Memory B cell (primary cell): ENCODE data around the gene EVX2.
A peak's percentile ranks its signal among the peaks of the same experiment; 100 is the strongest.

Source experiments
- ATAC-seq: fragments of 150-1000 bp; cut with Tn5 transposase; 2 replicates; pipeline ENCODE4 v1.10.0; 2021; ENCODE audit warnings: low read depth, mild to moderate bottlenecking, moderate library complexity
- DNase-seq, 2 donors: peaks; one replicate each; pipeline ENCODE4 v3.0.0; 2022; ENCODE audit warnings: low spot score in 2 of 2
- H3K27ac Mint-ChIP-seq: one replicate; pipeline ENCODE4 v1.8.0; 2022; ENCODE audit warnings: mild to moderate bottlenecking, moderate library complexity, mixed read lengths
- H3K27me3 Mint-ChIP-seq: one replicate; pipeline ENCODE4 v1.8.0; 2022; ENCODE audit warnings: mixed read lengths
- H3K36me3 Mint-ChIP-seq: one replicate; pipeline ENCODE4 v1.8.0; 2022; ENCODE audit warnings: mild to moderate bottlenecking, mixed read lengths
- H3K4me1 Mint-ChIP-seq: one replicate; pipeline ENCODE4 v1.8.0; 2022; ENCODE audit warnings: mixed read lengths
- H3K4me3 Mint-ChIP-seq: one replicate; pipeline ENCODE4 v1.8.0; 2022; ENCODE audit warnings: mild to moderate bottlenecking, moderate library complexity, mixed read lengths
- H3K9me3 Mint-ChIP-seq: one replicate; pipeline ENCODE4 v1.8.0; 2022; ENCODE audit warnings: mixed read lengths

The EVX2 gene

DNA sequence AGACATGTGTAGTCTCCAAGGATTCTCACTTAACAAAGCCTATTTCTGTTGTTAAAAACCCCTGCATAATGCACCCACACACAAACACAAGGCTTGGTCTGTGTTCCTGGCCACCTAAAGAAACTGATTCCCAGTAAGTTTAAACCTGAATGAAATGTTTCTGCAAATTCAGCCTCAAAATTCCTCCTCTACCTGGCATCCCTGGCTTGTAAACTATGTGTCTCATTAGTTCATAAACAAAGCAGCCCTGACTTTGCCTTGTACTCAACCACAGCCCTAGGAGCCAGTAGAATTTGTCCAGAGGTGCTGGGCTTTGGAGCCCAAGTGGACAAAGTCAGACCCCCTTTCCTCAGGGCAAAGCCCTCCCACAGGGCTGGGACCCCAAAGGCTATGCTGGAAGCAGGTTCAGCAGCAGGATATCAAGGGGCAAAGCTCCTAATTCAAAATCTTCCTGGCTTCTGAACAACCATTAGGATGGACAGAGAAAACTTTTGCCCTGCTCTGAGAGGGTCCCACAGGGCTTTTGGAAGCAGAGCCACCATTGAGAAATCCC lies 6.2 kb upstream of the EVX2 start:
- H3K9me3 Mint-ChIP-seq = peaks cover 4% of the 10 kb centered on the region

DNA sequence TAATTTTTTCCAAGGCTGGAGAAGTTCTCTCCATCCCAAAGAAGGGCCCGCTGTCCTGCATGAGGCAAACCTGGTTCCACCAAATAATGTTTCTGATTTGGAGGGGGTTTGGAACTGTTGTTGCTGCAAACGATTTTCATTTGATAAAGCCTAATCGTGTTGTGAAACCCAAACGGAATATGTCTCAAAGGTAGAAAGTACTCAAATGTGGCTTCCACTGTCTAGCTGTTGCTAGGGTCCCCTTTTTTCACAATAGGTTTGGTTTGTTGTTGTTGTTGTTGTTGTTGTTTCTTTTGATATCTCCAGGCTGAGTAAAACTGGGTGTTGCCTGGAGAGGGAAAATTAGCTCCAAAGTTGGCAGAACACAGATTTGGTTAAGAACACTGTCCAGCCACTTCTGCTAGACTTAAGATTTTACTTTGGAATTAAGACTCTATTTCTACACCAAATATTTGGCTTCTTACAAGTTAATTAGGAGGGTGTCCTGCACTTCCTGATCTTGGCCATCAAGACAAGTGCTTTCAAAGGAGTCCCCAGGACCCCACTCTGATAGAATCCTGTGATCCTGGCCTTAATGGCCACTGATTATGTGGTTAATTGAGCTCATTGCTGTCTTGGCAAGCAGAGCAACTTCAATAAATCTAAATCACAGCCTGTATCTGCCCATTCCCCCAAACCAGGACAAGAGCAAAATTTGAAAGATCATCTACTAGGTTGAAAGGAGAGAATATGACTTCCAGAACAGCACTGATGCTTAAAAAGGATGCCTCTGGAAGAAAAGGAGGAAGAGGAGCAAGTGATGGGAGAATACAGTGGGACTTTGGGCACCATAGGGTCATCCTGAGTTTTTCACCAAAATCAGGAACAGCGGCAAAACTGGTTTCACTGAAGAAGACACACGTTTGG lies 5.4 kb upstream of the EVX2 start:
- Mint-ChIP-seq H3K9me3 (peaks cover 4% of the 10 kb centered on the region), H3K27me3 (peaks cover 44% of the 10 kb centered on the region), H3K36me3 (no peaks in the 10 kb centered on the region), H3K27ac (no peak overlapping the region), H3K4me1 (peaks cover 3% of the 10 kb centered on the region), H3K4me3 (no peak overlapping the region)
- no peak for DNase-seq
- no peak for ATAC-seq

More for the DNA sequence above, 6.2 kb upstream of the EVX2 start:
- Mint-ChIP-seq H3K4me1 (peaks cover 3% of the 10 kb centered on the region), H3K36me3 (no peaks in the 10 kb centered on the region), H3K4me3 (no peak overlapping the region), H3K27ac (no peak overlapping the region), H3K27me3 (peaks cover 46% of the 10 kb centered on the region)
- ATAC-seq (no peak), DNase-seq (no peak)

DNA sequence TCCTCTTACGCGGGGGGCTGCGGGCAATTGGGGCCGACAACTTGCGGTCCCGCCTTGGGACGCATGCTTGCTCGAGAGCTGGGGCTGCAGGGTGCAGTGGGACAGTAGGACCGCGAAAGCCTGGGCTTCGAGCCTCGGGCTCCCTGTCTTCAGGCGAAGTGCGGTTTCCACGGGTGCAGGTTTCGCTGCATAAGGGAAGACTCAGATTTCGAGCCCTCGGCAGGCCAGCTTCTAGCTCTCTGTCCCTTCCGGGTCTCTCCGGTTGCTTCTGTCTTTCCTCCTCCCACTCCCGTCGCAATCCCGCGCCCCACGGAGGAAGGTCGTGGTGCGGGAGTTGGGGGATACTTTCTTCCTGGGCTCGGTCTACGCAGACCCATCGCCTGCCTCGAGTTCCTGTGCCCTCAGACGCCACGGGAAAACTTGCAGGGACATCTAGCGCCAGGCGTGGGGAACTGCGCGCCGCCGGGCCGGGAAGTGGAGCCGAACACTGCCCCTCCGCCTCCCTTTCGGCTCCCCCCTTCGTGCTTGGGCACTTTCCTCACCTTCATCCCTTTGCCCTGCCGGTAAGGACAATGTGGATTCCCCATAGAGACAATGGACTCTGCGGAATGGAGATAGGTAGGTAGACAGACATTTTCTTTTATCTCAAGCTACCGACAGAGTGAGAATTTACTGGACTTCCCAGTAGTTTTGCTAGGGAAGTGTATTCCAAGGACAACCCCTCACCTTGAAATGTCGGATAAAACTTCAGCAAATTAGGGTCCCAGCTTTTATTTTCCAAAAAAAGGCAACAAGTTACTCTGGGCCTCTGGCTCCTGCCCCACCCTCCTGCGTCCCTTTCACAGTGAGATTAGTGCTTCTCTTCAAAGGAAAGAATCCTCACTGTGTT lies 4.5 kb upstream of the EVX2 start:
- no peak overlapping the region for H3K27ac Mint-ChIP-seq
- DNase-seq (no peak), ATAC-seq (no peak)
- peaks cover 40% of the 10 kb centered on the region for H3K27me3 Mint-ChIP-seq
- H3K4me3 Mint-ChIP-seq = peak overlapping the region; percentile 53
- H3K4me1 Mint-ChIP-seq = peaks cover 3% of the 10 kb centered on the region
- no peaks in the 10 kb centered on the region for H3K36me3 Mint-ChIP-seq
- H3K9me3 Mint-ChIP-seq = peaks cover 1% of the 10 kb centered on the region

DNA sequence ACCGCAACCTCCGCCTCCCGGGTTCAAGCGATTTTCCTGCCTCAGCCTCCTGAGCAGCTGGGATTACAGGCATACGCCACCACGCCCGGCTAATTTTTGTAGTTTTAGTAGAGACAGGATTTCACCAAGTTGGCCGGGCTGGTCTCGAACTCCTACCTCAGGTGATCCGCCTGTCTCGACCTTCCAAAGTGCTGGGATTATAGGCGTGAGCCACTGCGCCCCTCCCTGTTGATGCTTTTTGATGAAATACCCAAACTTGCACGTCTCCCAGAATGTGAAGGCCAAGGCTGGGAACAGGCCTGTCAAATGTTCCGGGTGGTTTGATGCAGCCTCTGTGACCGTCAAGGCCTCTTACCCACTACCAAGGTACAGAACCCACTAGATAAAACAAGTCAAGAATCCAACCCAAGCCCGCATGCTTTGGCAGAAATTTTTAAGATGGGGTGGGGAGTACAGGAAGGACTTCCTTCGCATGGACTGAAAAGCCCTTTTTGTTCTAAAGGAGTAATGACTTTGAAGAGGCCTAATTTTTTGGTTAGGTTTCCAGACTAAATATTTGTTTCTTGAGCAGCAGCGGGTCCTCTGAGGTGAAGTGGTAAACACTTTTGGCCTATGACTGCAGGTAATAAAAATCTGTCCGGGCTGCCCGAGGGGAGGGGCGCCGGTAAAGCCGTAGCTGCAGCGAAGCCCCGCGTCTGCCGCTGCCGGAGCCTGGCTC lies 3.7 kb upstream of the EVX2 start:
- ATAC-seq (no peak), DNase-seq (no peak)
- H3K9me3 Mint-ChIP-seq = peaks cover 1% of the 10 kb centered on the region
- H3K4me3 Mint-ChIP-seq = no peak overlapping the region
- H3K27me3 Mint-ChIP-seq = peaks cover 43% of the 10 kb centered on the region
- H3K36me3 Mint-ChIP-seq = no peaks in the 10 kb centered on the region
- no peak overlapping the region for H3K27ac Mint-ChIP-seq
- H3K4me1 Mint-ChIP-seq = peaks cover 3% of the 10 kb centered on the region

DNA sequence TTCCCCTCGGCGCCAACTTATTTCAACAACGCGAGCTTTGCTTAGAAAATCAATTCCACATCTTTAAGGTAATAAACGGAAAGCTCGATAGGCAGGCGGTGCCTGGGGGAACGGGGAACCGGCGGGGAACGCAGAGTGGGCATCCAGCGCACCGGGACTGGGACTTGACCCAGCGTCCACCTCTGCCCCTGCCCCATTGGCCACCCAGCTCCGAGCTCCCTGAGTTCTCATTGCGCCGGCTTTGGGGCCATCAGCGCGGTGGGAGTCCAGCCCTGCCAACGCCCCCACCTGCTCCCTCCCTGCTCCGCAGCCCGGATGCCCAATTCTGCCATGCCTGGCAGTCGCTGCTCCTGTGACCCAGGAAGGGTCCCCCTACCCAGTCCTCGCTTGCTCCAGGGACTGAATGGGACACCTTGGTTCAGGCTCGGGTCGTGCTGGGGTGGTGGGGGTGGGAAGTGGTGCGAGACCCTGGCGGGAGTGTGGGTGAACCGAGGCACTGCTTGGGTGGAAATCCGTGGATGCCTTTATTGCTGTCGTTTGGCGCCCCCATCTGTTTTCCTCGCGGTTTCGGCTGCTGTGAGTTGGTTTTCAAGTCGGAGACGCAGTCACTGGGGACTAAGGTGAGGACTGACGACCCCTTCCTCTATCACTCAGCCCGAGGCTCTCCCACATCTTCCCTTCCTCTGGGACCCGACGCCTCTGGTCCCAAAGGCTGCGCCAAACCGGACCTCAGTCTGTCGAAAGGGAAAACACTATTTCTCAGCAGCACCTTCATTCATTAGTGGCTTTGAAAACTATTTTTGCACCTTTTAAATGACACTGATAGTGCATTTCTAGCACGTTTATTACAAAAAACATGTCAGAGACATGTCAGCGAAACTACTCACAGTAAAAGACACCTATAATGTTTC lies 2.4 kb upstream of the EVX2 start:
- ATAC-seq (no peak), DNase-seq (no peak)
- no peak overlapping the region for H3K4me3 Mint-ChIP-seq
- H3K27ac Mint-ChIP-seq = peak overlapping the region; percentile 35
- peaks cover 36% of the 10 kb centered on the region for H3K27me3 Mint-ChIP-seq
- H3K36me3 Mint-ChIP-seq = no peaks in the 10 kb centered on the region
- peaks cover 3% of the 10 kb centered on the region for H3K4me1 Mint-ChIP-seq
- H3K9me3 Mint-ChIP-seq = peaks cover 1% of the 10 kb centered on the region

DNA sequence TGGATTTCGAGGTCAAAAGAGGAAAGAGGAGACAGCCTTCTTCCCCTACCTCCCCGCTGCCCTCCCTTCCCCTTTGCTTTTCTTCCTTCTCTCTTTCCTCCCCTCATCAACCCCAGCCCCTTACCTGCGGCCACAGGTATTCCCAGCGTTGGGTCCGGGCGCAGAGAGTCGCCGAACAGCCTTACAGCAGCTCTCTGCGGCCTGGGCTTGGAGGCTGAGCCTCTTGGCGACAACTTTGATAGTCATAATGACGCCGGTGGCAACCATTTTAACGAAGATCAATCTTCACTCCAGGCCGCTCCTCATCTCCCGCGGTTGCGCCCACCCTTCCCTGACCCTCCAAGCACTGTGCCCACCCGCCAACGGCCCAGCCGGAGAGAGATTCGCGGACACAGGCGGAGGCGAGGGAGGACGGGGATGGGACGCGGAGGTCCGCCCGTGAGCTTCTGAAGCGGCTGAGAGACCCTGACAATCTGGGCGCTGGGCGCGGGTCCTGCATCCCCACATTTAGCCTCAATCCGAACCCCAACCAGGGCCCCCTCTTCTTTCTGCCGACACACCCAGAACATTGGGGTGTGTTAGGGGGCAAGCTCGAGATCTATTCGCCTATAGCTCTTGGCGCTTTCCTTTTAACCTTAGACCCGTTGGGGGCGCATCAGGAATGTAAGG lies 1.5 kb upstream of the EVX2 start:
- ATAC-seq = no peak
- no peaks in the 10 kb centered on the region for H3K36me3 Mint-ChIP-seq
- H3K27ac Mint-ChIP-seq = no peak overlapping the region
- H3K27me3 Mint-ChIP-seq = peaks cover 32% of the 10 kb centered on the region
- H3K9me3 Mint-ChIP-seq = peaks cover 1% of the 10 kb centered on the region
- peak in 1 of 2 donors; percentile 15 for DNase-seq
- H3K4me3 Mint-ChIP-seq = no peak overlapping the region
- H3K4me1 Mint-ChIP-seq = peaks cover 3% of the 10 kb centered on the region

DNA sequence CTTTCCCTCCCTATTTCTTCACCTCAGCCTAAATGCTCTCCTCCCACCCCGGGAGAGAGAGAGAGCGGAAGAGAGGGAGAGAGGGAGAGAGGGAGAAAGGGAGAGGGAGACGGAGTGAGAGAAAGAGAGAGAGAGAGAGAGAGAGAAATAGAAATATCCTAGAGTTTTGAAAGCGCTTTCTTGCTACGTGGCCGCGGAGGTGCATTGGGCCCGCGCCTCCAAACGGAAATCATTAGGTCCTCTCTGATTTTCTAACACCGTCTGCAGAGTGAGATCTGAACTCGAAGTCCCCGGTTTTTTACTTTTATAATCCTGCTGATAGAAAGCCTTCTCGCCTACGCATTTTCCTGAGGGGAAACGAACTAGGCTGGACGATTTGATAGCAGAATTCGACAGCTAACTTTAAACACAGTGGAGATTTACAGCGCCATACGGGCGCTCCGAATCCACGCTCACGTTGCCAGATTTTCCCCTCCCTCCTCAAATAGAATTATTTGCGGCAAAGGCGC lies 903 bp upstream of the EVX2 start:
- Mint-ChIP-seq H3K27me3 (peaks cover 32% of the 10 kb centered on the region), H3K36me3 (no peaks in the 10 kb centered on the region), H3K4me1 (peaks cover 3% of the 10 kb centered on the region), H3K27ac (no peak overlapping the region), H3K4me3 (no peak overlapping the region), H3K9me3 (peaks cover 1% of the 10 kb centered on the region)
- DNase-seq (no peak), ATAC-seq (no peak)

DNA sequence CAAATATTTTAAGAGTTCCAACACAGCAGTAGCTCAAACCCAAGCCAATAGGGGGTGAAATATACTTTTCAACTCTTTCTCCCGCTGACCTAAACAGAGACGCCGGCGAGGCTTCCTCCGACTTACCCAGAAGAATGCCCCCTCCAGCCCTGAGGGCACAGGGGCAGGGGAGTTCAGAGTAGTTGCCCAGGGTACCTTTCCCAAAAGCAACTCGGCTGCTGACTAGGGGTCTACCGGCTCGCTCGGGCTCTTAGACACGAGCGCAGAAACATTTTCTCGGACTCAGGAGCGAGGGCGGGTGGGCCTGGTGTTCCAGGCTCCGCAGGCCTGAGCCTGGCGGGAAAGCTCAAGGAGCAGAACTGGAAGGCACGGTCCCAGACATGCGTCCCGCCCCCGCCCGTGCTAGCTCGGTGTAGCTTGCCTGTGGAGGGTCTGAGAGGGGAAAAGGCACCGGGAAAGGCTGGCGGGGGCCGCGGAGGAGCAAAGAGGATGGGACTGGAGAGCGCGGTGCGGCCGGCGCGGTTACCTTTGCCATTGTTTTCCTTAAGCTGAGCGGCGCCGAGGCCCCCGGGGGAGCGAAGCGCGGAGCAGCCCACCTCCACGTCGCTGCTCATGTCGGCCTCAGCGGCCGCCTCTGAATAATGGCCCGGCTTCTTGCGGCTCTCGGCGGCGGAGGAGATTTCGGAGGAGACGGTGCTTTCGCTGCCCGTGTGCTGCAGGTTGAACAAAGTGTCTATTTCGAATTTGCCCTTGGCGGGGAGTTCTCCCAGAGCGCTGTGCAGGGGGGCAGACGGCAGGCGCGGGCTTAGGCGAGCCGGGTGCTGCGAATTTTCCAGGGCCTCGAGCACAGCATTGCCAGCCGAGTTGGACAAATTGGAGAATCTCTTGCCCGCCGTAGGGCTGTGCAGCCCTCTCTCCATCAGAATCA lies 674 bp downstream of the EVX2 start:
- Mint-ChIP-seq H3K36me3 (peaks cover 2% of the 10 kb centered on the region), H3K27me3 (peaks cover 37% of the 10 kb centered on the region), H3K27ac (peak overlapping the region; percentile 58), H3K9me3 (peaks cover 1% of the 10 kb centered on the region), H3K4me3 (no peak overlapping the region), H3K4me1 (peaks cover 4% of the 10 kb centered on the region)
- no peak for DNase-seq
- no peak for ATAC-seq

DNA sequence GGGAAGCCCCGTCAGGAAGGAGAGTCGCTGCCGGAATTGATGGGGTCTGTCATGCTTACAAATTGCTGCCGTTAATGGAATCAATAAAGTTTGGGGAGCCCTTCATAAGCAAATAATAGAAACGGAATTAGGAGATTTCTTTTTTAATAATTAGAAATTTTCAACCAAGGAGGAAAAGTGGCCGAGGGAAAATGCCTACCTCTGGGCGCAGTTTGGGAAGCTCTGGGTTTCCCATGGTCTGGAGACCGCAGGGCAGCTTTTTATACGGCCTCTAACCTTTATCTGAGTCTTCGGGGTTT lies 1.3 kb downstream of the EVX2 start:
- no peak for DNase-seq
- Mint-ChIP-seq H3K9me3 (peaks cover 1% of the 10 kb centered on the region), H3K4me3 (no peak overlapping the region), H3K4me1 (peaks cover 4% of the 10 kb centered on the region), H3K36me3 (peaks cover 2% of the 10 kb centered on the region), H3K27me3 (peaks cover 37% of the 10 kb centered on the region), H3K27ac (no peak overlapping the region)
- no peak for ATAC-seq

DNA sequence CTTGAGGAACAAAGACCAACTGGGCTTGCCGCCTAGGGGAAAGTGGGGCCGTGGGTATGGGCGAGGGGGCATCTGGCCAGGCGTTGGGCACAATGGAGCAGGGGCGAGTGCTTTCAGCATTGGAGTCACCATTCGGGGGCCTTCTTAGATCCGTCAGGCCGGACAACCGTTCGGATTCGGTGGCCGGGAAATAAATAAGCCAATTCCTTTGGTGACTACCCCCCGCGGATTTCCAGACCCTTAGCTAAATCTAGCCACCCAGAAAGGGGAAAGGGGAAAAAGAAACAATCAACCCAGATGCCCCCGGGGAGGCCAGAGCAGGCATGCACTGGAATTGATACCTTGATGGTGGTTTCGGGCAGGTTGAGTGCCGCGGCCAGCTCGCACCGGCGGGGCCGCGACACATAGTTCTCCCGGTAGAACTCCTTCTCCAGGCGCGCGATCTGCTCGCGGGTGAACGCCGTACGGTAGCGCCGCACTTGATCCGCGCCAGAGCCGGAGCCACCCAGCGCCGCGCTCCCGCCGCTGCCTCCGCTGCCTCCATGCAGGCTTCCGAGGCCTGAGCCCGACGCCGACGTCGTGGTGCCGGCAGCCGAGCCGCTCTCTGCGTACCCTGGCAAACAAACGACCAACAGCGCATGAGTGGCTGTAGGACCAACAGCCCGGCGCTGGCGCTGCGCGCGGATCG lies 1.8 kb downstream of the EVX2 start:
- Mint-ChIP-seq H3K9me3 (peaks cover 1% of the 10 kb centered on the region), H3K4me1 (peaks cover 4% of the 10 kb centered on the region), H3K4me3 (no peak overlapping the region), H3K27me3 (peaks cover 35% of the 10 kb centered on the region), H3K36me3 (peaks cover 2% of the 10 kb centered on the region), H3K27ac (peak overlapping the region; percentile 73)
- ATAC-seq (no peak), DNase-seq (peak in 1 of 2 donors; percentile 23)

DNA sequence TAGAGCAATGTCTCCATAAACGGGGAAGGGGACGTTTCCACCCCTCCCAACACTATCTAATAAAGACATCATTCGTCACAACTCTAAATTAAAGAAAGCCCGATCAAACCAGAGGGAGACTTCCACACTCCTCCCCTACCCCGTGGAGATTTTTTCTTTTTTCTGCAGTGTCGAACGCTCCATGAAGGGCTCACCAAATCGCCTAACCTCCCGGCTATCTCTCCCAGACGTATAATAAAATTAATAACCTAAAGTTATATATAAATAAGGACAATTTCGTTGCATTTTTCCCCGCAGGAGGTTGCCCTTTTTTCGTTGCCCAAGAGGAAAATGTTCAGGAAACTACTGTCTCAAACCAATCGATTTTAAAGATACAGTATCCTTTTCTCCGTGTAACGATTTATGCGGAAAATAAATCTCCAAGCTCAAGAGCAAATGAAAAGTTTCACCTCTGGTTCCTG lies 2.4 kb downstream of the EVX2 start:
- peaks cover 33% of the 10 kb centered on the region for H3K27me3 Mint-ChIP-seq
- peaks cover 1% of the 10 kb centered on the region for H3K9me3 Mint-ChIP-seq
- peak overlapping the region; percentile 73 for H3K27ac Mint-ChIP-seq
- H3K4me1 Mint-ChIP-seq = peaks cover 4% of the 10 kb centered on the region
- H3K36me3 Mint-ChIP-seq = peaks cover 2% of the 10 kb centered on the region
- ATAC-seq (no peak), DNase-seq (peak in 1 of 2 donors; percentile 9)
- H3K4me3 Mint-ChIP-seq = no peak overlapping the region
